ENCODE results near the gene PLBD1.

The PLBD1 gene

DNA sequence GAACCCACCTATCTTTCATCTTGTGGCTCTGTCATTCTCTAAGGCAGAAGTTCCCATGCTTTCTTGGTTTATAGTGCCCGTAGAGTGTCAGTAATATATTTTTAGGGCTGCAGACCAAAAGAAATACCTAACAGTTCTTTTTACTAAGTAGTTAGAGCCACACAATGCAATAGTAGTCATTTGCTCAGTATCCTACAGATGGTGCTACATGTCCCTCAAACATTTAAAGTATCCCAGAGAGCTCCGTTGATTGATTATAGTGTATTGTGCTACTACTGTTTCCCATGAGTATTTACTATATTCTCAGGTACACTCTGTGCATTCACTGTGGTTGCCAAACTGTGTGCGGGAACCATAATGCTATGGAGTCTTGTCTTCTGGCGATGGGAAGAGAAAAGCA, 4.7 kb upstream of the PLBD1 start:
- DNase-seq (ENCODE audit: low read depth), result no peak
- no peak overlapping the region for H3K4me3 ChIP-seq (ENCODE audit: low read depth, low read length)

DNA sequence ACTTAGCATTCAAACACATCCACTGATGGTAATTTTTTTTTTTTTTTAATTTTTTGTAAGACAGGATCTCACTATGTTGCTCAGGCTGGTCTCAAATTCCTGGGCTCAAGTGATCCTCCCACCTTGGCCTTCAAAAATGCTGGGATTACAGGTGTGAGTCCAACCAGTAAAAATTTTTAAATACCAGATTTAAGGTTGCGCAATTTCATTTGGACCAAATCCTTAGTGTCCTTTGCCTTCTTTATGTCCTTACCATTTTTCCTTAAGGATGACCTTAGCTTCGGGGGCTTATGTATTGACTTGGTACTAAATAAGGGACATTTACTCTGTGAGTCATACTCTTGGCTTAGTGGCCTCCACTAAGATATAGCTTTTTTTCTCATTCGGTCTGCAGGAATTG, 4.1 kb upstream of the PLBD1 start:
- DNase-seq (ENCODE audit: low read depth), result no peak
- no peak overlapping the region for H3K4me3 ChIP-seq (ENCODE audit: low read depth, low read length)

DNA sequence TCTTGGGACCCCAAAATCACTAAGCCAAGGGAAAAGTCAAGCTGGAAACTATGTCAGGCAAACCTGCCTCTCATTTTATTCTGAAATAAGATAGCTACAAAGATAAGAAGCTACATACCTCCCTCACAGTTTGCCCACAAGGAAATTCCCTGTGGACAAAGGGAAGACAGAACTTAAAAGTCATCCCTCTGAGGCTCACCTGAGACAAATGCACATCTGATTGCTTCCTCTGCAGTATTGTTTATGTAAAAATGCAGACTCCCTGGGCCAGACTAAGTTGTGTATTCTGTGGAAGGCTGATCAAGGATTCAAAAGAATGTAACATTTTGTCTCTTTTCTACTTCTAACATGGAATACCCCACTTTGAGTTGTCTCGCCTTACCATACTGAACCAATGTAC, 2.5 kb upstream of the PLBD1 start:
- no peak overlapping the region for H3K4me3 ChIP-seq (ENCODE audit: low read depth, low read length)
- DNase-seq (ENCODE audit: low read depth), result no peak

DNA sequence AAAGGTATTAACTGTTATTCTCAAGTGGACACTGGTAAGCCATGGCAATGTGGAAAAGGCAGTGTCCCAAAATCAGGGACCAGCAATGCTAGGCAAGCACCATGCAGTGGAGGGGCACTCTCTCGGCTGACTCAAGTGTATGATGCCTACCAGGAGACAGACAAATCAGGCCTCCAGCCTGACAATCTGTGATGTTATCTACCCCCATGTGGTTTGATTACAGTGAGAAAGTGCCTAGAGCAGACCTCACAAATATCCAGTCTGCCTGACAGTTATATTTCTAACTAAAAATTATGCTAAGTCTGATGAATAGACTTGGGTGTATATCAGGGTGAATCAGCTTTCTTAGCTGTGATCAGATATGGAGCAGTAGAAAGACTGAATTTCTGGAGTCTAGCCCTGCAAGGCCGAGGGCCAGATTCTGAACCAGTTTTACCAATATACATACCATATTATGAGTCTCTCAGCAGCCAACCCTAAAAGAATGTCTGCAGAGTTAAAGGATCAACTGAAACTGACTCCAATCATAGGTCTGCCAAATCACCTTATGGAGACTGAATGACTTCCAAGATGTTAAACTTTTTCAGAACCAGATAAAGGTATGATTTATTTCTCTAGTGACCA, 3.2 kb downstream of the PLBD1 start:
- H3K4me3 ChIP-seq (ENCODE audit: low read depth, low read length), result no peak overlapping the region
- DNase-seq (ENCODE audit: low read depth), result no peak

DNA sequence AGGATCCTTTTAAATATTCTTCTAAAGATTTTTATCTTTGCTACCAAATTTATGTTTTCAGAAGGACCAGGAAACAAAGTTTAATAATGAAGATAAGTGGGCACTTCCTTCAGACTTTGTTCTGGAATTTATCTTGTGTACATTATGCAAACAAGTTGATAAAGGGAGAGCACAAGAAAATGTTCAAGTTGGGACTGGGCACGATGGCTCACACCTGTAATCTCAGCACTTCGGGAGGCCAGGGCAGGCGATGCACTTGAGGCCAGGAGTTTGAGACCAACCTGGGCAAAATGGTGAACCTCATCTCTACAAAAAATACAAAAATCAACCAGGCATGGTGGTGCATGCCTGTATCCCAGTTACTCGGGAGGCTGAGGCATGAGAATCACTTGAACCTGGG, 4.6 kb downstream of the PLBD1 start:
- no peak overlapping the region for H3K4me3 ChIP-seq (ENCODE audit: low read depth, low read length)
- no peak for DNase-seq (ENCODE audit: low read depth)

DNA sequence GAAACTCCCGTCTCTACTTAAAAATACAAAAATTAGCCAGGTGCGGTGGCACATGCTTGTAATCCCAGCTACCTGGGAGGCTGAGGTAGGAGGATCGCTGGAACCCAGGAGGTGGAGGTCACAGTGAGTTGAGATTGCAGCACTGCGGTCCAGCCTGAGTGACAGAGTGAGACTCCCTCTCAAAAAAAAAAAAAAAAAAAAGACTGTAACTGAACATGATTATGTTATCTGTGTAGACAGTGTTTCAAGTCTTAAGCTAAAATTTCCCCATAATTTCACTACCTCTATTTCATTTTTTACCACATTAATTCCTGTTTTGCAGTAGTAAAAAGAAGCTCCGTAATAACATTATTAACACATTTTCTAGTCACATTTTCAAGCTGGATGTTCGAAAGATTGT, 5.4 kb downstream of the PLBD1 start:
- no peak overlapping the region for H3K4me3 ChIP-seq (ENCODE audit: low read depth, low read length)
- DNase-seq (ENCODE audit: low read depth), result no peak

DNA sequence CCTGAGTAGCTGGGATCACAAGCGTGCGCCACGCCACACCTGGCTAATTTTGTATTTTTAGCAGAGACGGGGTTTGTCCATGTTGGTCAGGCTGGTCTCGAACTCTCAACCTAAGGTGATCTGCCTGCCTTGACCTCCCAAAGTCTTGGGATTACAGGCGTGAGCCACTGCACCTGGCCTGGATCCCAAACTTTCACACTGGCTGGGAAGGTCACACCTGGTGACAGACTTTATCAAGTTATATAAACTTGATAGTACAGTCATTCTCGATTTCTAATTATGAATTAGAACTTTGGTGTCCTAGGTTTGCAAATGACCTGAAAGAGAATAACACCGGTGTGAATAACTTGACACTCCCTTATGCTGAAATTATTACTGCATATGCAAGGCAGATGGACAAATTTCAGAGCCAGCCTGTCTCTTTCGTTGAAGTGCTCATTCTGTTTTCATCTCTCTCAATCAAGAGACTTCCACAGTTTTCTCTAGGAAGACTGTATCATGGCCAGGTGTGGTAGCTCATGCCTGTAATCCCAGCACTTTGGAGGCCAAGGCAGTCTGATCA, 5.9 kb downstream of the PLBD1 start:
- H3K4me3 ChIP-seq (ENCODE audit: low read depth, low read length), result no peak overlapping the region
- no peak for DNase-seq (ENCODE audit: low read depth)

DNA sequence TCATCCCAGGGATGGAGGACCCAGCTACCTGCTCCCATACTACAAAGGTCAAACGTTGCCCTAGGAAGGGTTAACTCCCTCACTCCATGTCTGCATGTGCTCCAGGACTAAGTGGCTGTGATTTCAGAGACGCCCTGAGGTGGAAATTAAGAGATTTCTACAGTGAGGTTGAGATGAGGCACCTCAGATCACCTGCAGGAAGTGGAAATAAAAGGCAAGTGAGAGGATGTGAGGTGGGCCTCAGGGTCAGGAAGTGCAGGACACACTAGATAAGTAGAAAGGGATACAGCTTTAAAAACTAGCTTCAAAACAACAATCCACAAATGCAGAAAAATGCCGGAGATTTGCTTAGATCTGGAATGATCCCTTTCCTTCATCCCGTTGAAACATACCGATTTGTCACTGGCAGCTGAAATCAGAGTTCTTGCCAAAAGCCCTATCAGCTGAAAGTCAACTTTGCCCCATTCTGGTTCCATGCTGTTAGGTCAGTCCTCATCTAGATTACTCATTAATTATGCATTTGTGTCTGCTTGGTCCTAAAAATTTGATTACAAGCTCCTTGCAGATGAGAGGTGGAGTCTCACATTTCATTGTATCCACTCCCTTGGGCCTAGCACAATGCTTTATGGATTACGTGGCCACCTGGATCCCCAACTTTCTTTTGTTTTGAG, 6.6 kb downstream of the PLBD1 start:
- H3K4me3 ChIP-seq (ENCODE audit: low read depth, low read length), result no peak overlapping the region
- DNase-seq (ENCODE audit: low read depth), result no peak

DNA sequence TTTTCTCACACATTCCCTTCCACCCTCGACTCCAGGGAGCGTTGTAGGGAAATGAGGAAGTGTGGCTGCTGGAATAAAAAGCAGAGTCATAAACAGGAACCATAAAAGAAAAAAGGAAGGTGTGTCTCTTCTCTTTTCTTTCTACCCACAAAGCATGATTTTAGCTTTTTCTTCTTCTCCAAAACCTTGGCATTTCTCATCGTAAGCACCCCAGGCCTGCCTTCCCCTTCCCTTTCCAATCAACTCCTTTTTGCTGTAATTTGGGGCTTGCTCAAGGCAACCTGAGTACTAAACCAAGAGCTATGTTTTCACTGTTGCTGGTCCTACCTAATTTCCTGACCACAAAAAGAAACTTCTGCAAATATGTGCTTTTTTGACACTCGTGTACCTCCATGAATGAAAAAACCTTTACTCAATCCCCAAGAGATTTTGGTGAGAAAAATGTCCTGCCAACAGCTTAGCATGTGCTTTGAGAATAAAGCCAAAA, 9.2 kb downstream of the PLBD1 start:
- no peak overlapping the region for H3K4me3 ChIP-seq (ENCODE audit: low read depth, low read length)
- no peak for DNase-seq (ENCODE audit: low read depth)

DNA sequence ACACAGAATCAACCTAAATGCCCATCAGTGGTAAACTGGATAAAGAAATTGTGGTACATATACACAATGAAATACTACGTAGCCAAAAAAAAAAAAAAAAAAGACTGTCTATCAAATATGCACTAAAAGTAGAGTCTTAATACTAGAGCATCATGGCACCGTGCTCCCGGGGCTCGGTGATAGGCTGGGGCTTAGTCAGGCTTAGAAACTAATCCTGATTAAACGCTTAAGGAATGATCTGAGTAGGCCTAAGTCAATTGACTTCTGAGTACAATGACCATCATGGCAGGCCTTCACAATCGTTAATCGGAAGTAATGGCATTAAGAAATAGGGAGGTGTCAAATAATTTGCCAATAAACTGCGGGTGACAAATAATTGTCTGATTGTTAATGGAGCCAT, 9.7 kb downstream of the PLBD1 start:
- no peak overlapping the region for H3K4me3 ChIP-seq (ENCODE audit: low read depth, low read length)
- no peak for DNase-seq (ENCODE audit: low read depth)

DNA sequence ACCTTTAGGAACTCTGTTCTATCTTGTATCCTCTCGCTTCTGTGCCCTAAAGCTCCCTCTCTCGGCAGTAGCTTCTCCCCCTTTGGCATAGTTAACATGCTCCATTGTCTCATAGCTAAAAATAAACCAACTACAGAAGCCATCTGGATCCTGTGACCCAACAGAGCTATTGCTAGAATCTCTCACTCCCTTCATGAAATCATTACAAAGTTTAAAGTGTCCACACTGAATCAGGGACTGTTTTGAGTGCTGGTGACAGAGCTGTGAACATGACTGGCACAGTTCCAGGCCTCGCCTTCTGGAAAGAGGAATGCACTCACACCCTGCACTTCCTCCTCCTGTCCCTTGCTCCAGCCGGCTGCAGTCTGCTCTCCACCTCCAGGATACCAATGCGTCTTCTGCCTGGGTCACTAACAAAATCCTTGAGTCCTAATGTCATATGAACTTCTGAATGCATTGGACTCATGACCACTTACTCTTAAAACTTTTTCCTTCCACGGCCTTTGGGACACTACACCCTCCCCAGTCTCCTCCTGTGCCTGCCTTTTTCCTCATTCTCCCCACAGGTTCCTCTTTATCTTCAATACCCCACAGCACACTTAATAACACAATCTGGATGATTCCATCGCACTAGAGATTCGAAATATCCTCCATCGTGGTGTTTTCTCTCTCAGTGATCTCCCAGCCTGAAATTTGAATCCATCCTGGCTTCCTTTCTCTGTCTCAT, 13.2 kb downstream of the PLBD1 start:
- DNase-seq (ENCODE audit: low read depth), result no peak
- no peak overlapping the region for H3K4me3 ChIP-seq (ENCODE audit: low read depth, low read length)

DNA sequence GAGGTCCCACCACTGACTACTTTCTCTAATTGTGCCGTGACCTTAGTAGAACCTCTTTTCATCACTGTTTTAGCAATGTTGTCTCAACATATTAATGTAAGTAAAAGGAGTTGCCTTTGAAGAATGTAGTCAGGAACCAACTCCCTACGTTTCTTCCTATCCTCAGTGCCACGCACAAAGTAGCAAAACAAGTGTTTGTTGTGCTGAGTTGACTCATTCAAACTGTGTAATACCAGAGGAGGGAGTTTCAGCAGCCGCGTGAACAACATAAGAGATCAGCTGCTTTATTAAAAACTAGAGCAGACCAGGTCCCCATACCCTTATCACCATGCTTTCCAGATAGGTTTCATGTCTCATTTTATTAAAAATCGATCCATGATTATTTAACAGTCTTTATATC, 19.1 kb downstream of the PLBD1 start:
- no peak overlapping the region for H3K4me3 ChIP-seq (ENCODE audit: low read depth, low read length)
- no peak for DNase-seq (ENCODE audit: low read depth)

DNA sequence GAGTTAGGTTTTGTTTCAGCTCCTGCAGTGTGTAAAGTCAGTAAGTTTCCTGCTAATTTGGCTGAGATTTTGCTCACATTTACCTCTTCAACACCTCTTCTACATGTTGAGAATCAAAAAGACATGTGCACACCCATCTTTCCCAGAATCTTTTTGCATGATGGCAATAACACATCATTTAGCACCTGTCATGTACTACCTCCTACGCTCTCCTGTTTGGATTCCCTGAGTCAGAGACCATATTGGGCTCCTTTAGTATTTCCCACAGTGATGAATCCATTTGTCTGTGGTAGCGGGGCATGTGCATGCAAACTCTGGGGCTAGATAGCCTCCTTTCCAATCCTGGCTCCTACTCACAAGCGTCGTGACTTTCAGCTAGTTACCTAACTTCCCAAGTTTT, 20.1 kb downstream of the PLBD1 start:
- H3K4me3 ChIP-seq (ENCODE audit: low read depth, low read length), result no peak overlapping the region
- no peak for DNase-seq (ENCODE audit: low read depth)

DNA sequence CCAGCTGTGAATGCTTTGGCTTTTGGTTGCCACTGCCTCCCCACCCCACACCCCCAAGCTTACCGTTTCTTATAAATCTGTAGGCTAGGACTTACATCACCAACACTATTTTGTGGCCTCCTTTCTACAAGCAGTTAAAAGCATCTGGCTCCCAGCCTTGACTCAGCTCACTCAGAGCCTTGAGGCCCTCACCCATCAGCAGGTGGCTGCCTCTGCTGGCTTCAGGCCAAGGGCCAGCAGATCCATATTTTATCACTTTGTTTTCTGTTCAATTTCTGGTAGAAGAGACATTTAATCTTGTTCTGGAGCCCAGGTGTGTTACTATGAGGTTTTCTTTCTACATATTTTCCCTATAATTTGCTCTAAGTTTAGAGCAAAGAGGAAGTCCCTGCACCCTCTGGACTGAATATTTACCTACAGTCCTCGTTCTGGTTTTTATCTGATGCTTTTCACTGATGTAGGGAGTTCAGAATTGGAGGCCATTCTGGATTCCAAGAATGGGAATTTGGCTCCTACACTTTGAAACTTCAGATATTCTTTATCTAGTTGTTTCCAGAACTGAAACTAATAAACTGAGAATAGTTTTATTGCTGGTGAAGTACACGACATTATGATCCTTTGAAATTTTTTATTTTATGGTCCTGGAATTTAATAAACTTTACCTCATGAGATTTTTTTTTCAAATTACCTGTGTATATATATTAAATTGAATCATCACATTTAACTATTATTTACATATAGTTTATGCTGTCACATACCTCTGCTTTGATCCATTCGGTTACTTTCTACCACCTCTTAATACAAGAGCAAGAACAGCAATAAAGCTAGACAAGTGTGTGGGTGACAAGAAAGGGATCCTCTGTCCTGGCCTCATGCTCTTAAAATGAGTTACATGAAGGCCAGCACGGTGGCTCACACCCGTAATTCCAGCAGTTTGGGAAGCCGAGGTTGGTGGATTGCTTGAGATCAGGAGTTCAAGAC, 22.2 kb downstream of the PLBD1 start:
- H3K4me3 ChIP-seq (ENCODE audit: low read depth, low read length), result no peak overlapping the region
- no peak for DNase-seq (ENCODE audit: low read depth)

DNA sequence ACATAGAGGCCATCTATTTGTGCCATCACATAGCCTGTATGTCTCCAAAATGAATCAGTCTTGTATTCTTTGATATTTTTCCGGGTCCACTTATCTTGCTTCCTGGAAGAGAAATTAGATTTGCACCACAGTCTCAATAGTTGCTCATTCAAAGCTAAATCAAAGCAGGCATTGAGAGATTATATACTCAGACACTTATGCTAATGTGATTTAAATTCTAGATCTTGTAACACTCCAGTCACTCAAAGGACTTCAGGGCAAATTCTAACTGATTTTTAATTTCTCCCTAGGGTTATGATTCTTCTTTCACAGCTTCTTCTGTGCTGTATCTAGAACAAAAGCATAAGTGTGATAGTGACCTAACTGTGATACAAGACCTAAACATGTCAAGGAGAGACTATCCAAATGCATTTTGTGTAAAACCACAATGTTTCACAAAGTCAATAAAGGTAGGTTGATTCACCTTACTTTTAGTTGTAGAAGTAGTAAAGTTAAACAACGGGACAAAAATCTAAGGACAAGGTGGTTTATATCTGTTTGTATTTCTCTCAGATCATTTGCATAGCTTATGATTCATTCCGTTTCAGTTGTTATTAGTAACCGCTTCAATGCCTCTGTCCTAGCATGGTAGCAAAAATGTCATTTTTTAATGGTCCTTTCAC, 26.8 kb downstream of the PLBD1 start:
- no peak for DNase-seq (ENCODE audit: low read depth)
- no peak overlapping the region for H3K4me3 ChIP-seq (ENCODE audit: low read depth, low read length)

DNA sequence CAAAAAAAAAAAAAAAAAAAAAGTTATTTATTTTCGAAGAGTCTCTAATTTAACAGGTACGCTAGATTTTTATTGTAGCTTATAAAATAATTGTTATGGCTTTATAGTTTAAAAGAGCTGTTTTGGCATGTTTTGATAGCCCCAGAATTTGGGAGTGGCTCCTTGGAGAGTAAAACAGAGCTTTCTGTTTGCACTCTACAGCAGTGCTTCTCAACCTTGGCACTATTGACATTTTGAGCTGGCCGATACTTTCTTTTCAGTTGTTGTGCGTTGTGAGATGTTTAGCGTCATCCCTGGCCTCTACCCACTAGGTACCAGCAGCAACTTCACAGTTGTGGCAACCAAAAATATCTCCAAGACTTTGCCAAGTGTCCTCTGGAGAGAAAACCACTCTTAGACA, 30.6 kb downstream of the PLBD1 start:
- no peak overlapping the region for H3K4me3 ChIP-seq (ENCODE audit: low read depth, low read length)

DNA sequence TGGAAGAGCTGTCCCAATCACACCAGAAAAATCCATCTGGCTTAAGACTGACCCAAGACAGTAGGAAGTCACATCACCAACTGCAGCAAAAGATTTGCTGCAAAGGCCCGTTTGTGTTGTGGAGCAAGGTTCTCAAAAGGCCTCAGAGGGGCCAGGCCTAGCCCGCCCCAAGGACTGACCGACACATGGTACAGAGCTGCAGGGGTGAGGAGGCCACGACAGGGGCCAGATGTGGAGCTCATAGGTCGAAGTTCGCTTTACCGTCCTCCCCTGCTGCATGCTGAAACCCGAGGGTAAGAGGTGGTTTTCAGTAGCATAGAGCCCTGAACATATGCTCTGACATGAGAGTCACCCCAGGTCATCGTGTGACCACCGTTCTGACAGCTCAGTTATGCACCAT, 35.5 kb downstream of the PLBD1 start:
- no peak for DNase-seq (ENCODE audit: low read depth)

More for the DNA sequence above, 30.6 kb downstream of the PLBD1 start:
- DNase-seq (ENCODE audit: low read depth), result no peak

DNA sequence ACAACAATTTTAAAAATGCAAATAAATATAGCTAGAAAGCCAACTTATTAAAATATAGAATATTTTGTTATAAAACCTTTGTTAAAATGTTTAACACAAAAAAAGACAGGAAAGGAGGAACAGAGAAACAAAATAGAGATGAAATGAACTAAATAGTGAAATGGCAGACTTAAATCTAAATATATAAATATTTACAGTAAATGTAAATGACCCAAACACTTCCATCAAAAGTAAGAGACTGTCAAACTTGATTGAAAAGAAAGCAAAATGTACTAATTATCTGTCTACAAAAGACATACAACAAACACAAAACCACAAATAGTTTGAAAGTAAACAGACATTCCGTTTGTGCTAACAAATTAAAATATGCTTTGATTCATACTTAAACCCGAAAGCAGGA, 41.7 kb downstream of the PLBD1 start:
- no peak for DNase-seq (ENCODE audit: low read depth)
- no peak overlapping the region for H3K4me3 ChIP-seq (ENCODE audit: low read depth, low read length)

More for the DNA sequence above, 35.5 kb downstream of the PLBD1 start:
- no peak overlapping the region for H3K4me3 ChIP-seq (ENCODE audit: low read depth, low read length)

DNA sequence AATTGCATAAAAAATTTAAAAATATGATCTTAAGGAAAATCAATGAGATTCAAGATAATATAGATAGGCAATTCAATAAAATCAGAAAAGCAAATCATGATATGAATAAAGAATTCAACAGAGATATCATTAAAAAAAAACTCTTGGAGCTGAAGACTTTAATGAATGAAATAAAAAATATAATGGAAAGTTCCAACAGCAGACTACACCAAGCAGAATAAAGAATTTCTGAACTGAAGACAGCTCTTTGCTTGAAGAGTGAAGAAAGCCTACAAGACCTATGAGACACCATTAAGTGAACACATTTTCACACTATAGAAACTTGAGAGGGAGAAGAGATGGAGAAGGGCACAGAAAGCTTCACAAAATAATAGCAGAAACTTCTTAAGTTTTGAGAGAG, 45.9 kb downstream of the PLBD1 start:
- DNase-seq (ENCODE audit: low read depth), result no peak
- H3K4me3 ChIP-seq (ENCODE audit: low read depth, low read length), result no peak overlapping the region
